Stimulated activated CD4-positive, alpha-beta T cell treated with anti-CD3 and anti-CD28 coated beads, Interleukin-4, amount 100 ng/mL, for 48 hours (primary cell): ENCODE data around the gene HEATR1.
"Not testable (repeated sequence)": the region's sequence is repeated elsewhere in the genome, so short reads cannot be mapped to it uniquely, and the experiment has no call there.

Experiments used
- DNase-seq, 2 donors: peaks; one replicate each; pipeline ENCODE4 v3.0.0-alpha.2; 2020; ENCODE audit warnings: low read depth in 2 of 2

The HEATR1 gene

DNA sequence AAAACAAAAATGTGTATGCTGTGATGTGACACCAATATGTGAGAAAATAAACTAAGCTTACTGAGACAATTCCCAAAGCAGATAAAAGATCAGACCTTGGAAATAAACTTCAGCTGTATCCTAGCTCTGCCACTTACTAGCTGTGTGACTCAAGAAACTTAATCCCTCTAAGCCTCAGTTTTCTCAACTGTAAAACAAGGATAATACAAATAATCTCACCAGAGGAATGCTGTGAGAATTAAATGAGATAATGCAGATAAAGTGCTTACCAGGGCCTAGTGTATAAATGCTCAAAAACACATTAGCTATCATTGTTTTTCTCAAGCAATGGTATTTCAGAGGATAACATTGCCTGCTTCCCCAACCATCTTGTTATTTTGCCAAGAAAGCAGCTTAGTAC, 2.1 kb downstream of the HEATR1 start:
- DNase-seq, result no peak

DNA sequence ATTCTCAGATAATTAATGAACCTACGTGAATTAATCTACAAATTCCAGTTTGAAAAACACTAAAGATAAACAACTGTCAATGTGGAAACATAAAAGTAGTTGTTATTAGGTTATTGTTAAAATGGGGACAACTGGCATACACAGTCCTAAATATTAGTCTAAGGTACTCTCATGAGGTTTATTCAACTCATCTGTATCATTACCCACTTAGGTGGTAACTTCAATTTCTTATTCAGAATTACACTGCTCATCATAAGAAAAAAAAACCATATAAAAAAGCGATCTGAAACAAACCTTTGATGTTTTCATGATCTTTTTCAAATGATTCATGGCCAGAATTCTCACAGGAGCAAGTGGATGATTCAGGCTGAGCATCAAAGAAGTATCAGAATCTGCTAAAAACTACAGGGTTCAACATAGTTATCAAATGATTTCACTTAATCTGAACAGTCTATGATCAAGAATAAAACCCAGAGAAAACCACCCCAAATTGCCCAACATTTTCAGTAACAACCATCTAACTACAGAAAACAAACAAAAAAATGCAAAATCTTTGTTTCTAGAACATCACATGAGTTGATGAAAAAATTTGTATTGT, 13.7 kb downstream of the HEATR1 start:
- DNase-seq, result no peak

- no peak for DNase-seq
Observed at GRCh38 chr1:236589531-236589930, 14.8 kb downstream of the HEATR1 start.

GRCh38 chr1:236581528-236581927, 22.8 kb downstream of the HEATR1 start:
- no peak for DNase-seq

DNA sequence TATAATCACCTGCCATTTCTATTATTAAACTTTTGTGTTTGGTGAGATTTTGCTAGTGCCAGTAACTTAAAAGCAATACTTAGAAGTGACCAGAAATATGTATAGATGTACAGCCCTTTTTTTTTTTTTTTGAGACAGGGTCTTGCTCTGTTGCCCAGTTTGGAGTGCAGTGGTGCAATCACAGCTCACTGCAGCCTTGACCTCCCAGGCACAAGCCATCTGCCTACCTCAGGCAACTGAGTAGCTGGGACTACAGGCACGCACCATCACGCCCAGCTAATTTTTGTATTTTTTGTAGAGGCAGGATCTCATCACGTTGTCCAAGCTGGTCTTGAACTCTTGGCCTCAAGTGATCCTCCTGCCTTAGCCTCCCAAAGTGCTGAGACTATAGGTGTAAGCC, 23.9 kb downstream of the HEATR1 start:
- DNase-seq, result not testable (repeated sequence)

DNA sequence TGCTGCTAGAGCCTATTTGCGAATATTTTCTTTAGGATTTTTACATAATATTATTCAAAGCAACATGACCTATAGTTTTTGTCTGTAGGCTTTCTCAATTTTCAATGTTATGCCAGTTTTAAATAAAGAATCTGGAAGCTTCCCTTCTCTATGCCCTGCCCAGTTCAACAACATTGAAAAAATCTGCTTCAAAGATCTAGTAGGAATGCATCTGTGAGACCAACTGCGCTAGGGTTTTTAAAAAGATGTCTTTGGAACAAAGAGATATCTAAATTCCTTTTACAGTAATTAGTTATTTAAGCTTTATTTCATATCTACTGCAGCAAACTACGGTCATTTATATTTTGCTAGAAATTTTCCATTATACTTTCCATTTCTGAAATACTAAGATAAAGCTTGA, 25.7 kb downstream of the HEATR1 start:
- DNase-seq, result no peak

DNA sequence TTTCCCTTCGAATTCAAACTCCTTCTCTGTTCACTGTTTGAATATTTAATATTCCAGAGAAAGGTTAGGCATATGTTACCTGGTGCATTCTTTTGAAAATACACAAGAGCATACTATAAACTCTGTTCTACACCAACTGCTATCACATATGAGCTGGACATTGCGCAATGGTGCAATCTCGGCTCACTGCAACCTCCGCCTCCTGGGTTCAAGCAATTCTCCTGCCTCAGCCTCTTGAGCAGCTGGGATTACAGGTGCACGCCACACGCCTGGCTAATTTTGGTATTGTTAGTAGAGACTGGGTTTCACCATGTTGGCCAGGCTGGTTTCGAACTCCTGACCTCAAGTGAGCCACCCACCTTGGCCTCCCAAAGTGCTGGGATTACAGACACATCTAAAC, 27.3 kb downstream of the HEATR1 start:
- not testable (repeated sequence) for DNase-seq

- no peak for DNase-seq
Observed at GRCh38 chr1:236576004-236576403, 28.3 kb downstream of the HEATR1 start.

DNA sequence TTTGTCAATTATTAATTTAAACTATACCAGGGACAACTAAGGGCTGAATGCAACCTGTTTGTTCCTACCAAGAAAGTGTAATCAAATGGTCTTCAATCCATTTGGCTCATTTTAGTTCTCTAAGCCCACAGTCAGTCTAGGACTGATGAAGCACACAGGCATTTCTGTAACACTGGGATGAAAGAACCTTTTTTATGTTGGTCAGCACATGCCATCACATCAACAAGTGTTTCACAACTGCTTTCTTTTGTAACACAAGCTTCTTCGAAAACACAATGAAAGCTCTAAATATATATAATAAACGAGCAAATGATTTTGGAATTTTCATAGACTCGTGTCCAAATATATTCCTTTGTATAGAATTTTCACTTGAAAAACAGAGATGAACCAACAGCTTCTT, 28.8 kb downstream of the HEATR1 start:
- no peak for DNase-seq

GRCh38 chr1:236568285-236568894, 35.9 kb downstream of the HEATR1 start:
- DNase-seq, result no peak

GRCh38 chr1:236565530-236565929, 38.8 kb downstream of the HEATR1 start:
- DNase-seq, result no peak

DNA sequence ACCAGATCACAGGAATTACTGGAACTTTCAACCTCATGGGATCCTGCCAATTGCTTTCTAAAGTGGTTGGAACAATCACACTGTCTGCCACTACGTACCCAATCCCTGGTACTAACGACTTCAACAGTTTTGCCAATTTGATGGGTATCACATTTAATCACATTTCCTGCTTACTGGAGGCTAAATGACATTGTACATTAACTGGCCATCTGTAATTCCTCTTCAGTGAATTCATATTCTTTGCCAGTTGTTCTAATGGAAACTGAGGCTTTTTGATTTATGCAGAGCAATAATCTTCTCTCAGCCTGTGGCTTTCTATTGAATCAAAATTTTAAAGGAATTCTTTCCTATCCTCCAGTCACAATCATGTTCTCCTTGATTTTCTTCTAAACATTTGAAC, 42.3 kb downstream of the HEATR1 start:
- DNase-seq, result no peak

- DNase-seq, result no peak
Observed at GRCh38 chr1:236560213-236560771, 44.0 kb downstream of the HEATR1 start.

DNA sequence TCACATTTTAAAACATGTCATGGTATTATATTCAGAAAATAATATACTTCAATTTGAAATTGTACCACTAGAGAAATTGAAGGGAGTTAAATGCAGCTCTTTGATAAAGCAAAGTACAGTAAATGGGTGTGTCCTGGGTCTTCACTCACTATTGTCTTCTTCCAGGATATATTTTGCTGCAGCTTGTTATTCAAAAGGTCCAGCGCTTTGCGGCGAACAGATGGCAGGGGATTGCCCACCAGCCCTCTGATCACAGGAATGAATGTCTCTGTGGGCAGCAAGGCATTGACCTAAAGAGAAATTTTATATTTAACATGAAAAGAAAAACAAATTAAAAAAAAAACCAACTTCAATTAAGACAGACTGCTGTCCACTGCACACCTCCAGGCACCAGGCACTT, 45.5 kb downstream of the HEATR1 start:
- no peak for DNase-seq

DNA sequence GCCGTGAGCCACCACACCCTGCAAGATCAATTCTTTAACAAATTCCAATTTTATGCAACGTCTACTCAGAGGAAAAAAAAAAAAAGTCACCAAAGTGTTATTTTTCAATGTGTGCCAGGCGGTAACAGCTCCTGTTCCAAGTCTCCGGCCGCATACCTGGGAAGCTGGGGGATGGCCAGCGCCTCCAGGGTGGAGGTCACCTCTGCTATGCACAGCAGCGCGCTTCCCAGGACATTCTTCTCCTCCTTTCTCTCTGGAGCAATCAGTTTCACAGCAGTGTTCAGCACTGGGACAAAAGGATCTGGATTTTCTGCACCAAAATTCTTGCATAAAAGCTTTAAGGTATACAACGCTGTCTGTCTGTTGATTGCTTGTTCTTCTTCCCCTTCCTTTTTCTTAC, 46.2 kb downstream of the HEATR1 start:
- no peak for DNase-seq

DNA sequence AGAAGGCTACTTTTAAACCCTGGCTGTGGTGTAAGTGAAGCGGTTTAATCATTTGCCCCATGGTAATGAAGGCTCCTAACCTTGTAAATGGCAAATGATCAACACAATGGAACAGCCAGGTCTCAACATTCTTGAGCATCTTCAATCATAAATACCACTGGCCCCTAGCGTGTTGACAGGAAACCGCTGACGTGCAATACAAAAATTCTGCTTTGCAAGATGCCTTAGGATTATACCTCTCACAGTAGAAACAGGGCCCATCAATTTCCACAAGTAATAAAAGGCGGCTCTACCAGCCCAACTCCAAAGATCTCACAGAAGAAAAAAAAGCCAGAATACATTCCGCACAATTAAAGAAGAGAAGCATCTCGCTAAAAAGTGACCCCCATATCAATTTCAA, 47.7 kb downstream of the HEATR1 start:
- DNase-seq, result no peak

DNA sequence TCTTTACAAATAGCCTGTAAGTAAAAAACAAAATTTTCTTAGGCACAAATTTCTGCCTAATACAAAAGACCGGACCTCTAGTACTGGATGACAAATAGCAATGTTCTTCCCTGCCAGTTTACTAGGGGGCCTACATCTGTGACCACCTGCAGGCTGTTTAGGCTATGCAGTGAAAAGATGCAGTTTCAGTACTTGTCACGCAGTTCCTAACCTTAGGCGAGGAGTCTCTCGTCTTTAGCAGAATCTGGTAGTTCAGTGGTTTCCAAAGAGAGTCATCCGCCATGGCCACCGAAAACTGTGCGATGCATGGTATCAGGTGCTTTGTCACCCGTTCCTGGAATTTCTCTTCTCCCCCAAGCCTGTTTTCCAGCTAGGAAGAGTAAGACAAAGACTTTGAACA, 50.9 kb downstream of the HEATR1 start:
- no peak for DNase-seq

GRCh38 chr1:236552901-236553300, 51.4 kb downstream of the HEATR1 start:
- no peak for DNase-seq

GRCh38 chr1:236552096-236552495, 52.2 kb downstream of the HEATR1 start:
- DNase-seq, result no peak

DNA sequence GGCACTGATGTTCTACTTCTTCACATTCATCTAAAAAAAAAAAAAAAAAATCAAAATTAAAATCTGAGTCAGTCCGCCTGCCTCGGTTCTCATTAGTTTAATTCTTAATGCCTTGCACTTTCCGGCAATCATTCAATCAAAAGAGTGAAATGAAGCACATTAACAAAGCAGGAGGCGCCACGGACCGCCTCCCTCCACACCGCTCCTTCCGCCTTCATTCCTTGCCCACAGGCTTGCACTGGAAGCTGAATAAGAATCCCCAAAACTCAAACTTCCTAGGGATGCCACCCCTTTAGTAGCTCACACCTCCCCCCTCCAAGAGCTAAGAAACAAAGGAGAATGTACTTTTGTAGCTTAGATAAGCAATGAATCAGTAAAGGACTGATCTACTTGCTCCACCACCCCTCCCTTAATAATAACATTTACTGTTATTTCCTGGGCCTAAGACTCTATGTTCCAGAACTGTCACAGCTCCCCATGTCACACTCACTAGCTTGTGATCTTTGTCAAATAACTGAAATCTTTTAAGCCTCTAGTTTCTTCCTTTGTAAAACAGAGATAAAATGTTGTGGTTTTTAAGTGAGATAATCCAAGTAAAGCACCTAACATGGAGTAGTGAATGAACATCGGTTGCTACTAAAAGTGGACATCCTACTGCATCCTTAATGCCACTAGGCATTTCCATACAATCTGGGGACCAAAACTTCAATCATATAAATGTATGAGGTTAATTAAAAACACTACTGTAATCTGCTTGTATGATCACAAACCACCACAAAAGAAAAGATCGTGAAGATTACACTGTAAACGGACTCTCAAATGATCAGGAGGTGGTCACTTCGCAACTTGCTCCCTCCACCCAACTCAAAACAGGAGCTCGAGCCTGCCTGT, 53.1 kb downstream of the HEATR1 start:
- DNase-seq, result no peak

DNA sequence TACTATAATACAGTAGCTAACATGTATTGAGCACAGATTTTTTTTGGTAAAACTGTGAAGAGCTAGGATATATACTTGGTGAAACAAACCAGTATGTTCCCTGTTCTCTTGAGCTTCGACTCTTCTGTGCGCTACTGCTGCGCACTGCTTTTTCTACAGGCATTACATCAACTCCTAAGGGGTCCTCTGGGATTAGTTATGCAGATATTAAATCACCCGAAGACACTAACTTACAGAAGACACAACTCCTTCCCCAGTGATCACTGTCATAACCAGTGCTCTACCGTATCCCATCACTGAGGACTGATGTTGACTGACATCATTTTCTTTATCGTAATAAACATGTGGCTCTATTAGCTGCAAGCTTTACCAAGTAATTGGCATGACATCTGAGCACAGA, 55.9 kb downstream of the HEATR1 start:
- no peak for DNase-seq

GRCh38 chr1:236545621-236546169, 58.6 kb downstream of the HEATR1 start:
- no peak for DNase-seq
